NCI-H128 (cell line): ENCODE measurements around the gene CASQ2.

ENCODE experiments used
- DNase-seq: peaks from one replicate; lab custom pipeline; 2025; ENCODE audit not compliant: unreplicated experiment; lab: John Stamatoyannopoulos, UW

The CASQ2 gene

DNA sequence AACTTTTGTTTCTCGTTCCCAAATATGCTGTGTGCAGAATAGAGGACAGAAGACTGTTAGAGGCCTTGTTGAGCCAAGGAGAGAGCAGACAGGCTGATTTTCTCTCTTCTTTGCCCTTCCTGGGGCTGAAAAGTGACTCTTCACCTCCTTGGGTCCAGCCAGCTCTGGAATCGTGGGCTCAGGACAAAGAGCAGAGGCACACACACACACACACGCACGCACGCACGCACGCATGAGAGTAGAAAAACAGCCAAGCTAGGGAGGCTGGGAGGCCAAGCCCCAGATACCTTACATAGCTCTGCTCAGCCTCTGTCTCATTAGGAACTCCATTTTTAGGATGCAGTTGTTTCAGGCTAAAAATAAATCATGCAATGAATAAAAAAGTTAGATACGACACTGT, at the start of gene CASQ2:
Gene CASQ2 (minus strand): TSS at position 166 of the 400 bp plus-strand sequence. CDS start 173 bp downstream, outside the sequence.
- DNase-seq: no peak

DNA sequence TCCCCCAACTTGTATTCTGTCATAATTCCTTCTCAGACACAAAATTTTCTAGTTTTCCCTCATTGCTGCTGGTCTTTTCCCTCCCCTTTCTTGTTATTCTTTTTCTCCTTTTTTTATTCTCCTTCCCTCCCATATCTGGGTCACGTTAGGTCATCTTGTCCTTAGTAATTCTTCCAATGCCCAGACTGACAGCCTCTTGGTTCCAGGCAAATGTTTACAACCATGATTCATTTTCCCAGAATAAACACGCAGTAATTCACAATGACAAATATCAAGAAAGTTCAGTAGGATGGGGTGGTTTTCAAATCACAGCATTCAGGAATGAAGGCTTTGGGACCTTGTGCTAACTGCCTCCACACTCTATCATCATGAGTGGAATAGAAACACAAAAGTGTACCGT, 47.2 kb upstream of the CASQ2 start:
- DNase-seq: no peak

DNA sequence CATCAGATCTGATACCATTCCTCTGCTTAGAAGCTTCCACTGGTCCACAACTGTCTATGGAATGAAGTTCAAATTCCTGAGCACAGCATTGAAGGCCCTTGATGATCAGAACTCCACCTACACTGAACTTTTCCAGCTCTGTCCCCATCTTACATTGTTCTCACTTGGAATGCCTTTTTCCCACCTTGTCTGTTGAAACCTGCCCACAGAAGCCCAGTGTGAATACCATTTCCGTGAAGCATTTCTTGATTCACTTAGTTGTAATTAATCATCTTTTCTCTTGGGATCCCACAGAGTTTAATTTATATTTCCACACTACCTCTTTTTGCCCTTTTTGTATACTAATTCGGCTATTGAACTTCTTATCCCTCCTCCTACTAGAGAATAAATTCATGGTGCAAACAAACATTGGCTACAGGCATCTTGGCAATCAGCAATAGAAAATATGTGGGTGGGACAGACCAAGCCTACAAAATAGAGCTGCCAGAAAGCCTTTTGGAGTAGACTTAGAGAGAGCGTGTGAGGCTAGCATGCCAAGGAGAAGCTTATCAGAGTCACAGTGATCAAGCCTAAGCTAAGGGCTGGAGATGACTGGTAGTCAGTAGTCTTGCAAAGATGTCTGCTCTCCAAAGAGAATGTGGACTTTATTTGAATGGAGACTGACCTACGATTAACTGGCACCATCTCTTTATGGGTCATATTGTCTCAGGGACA, 46.3 kb upstream of the CASQ2 start:
- no peak for DNase-seq

DNA sequence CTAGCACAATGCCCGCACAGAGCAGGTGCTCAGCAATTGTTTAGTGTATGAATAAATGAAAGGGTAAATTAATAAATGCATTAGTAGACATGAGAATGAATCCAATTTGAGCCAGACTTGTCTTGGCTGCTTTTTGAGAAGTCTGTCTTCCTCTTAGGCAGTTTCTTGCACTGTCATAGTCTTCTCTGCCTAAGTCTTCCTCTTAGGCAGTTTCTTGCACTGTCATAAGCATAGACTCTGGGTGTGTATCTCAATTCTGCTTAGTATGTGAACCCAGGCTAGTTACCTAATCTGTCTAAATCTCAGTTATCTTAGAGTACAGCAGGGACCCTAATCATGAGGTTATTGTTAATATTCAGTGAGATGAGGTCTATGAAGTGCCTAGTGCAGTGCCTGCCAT, 45.2 kb upstream of the CASQ2 start:
- DNase-seq: no peak

DNA sequence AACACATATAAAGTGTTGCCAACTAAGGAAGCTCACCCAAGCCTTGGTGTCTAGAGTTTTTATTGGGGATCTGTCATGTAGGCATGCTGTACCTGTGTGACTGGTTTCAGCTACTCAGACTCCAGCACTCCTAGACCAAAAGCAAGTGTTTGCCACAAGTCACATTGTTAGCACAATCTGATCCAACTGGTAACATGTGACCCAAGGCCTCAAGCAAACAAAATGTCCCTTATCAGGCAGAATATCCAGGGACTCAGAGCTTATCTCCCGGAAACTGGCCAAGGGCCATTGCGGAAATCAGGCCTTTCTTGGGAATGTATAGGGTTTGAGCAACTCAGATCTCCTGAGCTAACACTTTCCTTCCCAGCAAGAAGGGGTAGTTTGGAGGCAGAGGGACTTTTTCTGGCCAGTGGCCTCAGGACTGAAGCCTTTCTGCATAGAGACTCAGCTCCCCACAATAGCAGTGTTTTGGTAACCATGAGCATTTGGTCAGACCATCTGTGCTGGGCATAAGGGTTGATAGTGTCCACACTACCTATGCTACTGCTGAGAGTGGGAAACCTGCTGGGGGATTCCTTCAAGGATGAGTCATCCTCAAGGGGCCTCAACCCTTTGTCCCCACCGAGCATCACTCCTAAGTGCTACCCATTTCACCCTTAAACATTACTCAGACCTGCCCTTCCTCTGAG, 42.8 kb upstream of the CASQ2 start:
- no peak for DNase-seq

DNA sequence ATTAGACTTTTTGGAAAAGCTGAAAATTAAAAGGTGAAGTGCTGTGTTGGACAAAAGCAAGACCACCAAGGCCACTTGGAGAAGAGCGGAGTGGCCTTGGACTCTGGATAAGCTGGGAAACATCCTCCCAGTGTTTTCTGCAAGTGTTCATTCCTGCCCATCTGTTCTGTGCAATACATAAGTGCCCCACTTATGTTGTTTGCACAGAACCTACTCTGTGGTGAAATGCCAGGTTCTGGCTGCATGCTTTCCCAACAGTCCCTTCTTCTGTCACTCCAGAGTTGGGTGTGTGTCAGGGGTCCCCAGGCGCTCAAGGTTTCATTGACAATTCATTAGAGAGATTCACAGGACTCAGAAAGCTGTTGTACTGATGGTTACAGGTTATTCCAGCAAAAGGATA, 42.1 kb upstream of the CASQ2 start:
- DNase-seq: no peak

DNA sequence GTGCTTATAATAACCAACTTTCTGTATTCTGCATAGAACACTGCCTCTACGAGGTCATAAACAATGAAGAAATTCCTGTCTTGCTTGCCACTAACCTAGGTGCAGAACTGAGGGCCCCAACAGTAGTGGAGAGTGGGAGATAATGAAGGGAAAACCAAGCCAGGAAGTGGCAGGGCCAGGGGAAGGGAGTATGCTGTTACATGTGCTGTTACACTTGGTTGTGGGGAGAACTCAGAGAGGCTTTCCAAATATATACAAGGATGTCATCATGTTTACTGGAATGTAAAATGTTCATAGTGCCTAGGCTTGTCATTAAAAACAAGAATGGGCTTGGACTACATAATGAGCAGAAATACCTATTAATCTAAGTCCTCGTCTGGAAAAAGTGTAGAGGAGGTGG, 41.3 kb upstream of the CASQ2 start:
- DNase-seq: no peak

DNA sequence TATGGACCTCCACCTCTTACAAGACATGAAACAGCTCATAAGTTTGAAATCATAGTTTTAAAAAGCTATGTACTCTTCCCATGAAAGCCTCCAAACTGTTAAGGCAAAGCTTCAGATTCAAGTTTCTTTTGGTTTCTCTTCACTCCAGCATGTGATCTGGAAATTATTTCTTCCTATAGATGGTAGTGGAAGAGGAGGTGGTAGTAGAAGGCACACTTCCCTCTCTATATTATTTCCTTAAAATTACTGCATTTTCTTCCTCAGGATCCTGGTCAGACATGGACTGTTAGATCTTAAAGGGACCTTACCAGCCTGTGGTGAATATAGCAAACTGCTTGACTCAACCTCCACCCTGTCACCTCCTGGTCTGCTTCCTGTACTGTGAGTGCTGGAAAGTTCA, 40.6 kb upstream of the CASQ2 start:
- DNase-seq: no peak

DNA sequence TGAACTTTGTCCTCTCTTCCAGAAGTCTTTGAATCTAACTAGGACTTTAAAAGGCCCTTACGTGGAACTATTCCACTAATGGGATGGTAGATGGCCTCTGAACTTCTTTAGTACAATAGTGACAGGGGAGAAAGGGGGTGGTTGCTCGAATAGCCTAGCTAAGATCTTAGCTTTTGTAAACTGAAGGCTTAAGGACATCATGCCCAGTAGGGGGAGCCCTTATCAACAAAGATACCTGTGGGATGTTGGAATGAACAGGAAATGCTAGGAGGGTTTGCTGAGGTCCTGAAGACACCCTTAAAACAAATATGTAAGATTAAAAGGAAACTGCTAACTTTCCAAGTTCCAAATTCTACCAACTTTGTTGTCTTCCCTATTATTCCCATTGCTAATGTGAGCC, 39.2 kb upstream of the CASQ2 start:
- DNase-seq: peak; percentile 25

DNA sequence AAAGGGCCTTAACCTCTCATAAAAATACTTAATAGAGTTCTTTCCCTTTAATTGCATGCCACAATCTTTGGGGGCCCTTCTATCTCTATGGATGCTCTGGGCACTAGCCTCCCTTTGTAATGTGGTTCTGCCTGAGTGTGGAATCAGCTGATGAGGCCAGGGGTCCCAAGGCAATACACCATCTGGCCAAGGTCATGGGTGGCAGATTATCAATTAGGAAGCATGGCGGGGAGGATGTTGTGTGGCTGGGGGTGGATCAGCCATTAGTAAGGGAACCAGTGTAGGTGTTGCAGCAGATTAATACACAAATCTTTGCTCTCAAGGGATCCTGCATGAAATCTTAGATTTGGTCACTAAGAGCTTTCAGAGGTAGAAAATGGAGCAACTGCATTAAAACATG, 37.1 kb upstream of the CASQ2 start:
- no peak for DNase-seq

DNA sequence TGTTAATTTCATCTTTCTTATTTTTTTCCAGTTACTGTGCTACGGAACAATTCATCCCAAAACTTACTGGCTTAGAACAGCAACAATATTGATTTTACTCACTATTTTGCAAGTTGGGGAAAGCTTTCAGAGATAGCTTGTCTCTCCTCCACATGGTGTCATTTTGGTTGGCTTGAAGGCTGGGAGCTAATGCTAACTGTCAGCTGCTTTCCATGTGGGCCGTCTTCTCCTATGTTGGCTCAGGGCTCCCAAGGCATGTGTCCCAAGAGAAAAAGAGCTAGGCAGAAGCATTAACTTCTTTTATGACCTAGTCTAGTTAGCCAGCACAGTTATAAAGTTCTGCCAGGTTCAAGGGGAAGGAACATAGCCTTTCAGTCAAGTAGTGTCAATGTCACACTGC, 33.9 kb upstream of the CASQ2 start:
- DNase-seq: no peak

DNA sequence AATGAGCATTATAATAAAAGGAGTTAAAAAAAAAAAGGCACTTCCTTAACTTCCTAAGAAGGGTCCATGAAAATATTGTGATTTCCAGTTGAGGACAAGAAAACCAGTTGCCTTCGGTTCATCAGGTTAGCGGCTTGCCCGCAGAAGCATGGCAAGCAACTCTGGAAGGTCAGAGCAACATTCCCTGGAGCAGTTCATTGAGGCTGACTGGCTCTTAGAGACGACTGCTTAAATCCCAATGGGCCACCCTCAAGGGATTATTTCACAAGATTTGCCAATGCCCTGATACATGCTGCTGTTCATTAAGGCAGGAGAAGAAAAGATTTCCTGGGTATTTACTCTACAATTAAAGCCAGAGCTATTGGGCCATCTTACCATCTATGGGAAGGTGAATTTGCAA, 29.0 kb upstream of the CASQ2 start:
- DNase-seq: no peak

DNA sequence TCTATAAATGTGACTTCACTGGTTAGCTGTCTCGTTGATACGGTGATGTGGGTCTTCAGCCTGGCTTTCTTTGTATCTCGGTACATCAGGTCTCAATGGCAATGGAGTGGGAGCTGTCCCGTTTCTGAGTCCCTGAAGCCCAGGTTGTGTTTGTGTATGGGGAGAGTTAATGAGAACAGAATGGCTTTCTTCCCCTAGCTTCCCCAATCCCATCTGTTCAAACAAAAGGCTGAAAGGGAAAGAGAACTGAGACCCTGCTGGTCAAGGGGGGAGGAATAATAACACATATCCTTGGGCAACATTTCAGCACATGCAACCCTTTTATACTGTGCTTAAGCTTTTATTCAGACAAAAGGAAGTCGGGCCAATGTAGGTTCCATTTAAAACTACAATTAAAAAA, 28.4 kb upstream of the CASQ2 start:
- no peak for DNase-seq

DNA sequence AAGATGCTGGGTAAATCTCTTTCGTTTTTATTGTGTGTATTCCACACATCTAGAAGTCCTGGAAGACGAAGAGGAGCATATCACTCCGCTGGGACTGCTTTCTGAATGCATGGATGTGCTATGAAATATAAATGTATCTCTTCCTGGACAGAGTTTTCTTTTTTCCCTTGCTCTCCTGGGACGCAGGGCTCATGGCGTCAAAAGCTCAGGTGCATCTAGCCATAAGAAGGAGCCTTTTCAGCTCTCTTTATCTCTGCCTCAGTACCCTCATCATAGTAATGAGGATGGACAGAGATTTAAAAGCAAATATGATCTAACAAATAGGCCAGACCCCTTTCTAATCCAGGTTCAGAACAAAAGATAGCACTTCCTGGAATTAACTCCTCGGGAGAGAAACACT, 27.5 kb upstream of the CASQ2 start:
- DNase-seq: no peak

DNA sequence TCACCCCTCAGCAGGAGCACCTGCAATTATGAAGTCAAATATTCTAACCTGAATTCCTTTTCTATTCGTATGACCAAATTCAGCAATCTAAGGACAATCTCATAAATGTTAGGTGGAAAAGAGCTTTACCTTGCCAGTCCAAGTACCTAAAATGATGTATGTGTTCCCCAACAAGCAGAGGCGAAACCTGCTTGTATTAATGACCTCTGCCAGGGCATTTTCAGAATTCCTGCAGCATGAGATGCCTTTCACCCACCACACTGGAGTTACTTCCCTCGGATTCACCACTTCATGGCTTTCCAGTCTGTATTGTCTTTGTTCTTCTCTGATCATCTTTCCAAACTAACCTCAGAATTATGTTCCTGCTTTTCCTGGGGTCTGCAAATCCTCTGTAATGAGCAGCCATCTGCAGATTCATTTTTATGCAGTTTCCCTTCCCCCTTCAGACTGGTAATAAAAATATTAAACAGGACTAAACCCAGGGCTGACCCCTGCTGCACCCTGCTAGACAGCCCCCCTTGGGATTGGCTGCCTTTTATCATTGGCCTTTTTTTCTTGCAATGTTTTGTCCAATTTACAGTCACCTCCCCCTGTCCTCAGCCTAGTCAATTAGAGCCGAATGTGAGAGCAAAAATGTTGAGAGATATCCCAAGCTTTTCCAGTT, 26.6 kb upstream of the CASQ2 start:
- DNase-seq: no peak

DNA sequence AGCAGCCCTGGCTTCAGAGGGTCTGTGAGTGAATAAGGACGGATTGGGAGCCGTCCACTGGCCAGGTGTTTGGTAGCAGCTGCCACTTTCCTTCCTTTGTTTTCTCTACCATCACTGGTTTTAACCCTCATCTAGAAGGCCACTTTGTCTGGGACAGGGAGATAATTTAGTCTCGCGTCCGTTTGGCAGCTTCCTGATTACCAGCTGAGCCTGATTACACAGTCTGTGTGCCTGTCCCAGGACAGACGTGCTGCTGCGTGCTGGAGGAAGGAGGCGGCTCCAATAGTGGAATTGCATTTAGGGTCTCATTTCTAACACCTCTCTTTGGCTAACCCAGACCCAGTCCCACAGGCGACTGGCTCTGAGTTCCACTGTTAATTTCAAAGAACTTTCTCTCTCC, 24.6 kb upstream of the CASQ2 start:
- DNase-seq: no peak

DNA sequence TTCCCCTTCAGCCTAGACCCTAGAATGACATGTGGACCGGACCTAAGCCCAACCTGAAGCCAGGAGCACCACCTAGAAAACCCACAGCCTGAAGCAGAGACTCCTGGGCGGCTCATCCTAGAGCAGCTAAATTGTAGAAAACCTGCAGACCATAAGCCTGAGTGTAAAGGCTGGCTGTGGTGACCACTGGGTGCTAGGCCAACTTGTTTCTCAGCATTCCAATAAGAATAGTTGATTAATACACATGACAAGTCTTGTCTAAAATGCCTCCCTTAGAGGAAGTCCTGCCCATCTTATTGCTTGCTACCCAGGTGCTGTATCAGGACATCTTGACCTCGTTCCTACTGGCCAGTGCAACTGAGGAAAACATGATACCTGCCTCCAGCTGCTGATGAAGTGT, 23.3 kb upstream of the CASQ2 start:
- DNase-seq: no peak

DNA sequence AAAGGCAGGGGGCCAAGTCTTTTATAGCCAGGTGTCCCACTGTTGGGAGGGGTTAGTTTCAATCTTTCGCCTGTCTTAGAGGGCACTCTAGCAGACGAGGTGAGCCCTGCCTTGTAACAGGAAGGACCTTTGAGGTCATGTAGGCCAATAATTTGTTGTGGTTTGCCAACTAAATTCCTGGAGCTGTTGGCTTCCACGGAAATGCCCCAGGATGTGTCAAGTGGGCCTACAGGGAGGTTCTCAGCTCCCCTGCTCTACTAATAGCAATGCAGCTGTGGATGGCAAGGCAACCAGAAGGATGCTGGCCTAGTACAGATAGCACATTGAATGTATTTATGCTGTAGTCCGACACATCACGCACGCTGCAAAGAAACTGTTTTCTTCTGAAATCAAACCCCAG, 22.3 kb upstream of the CASQ2 start:
- no peak for DNase-seq

DNA sequence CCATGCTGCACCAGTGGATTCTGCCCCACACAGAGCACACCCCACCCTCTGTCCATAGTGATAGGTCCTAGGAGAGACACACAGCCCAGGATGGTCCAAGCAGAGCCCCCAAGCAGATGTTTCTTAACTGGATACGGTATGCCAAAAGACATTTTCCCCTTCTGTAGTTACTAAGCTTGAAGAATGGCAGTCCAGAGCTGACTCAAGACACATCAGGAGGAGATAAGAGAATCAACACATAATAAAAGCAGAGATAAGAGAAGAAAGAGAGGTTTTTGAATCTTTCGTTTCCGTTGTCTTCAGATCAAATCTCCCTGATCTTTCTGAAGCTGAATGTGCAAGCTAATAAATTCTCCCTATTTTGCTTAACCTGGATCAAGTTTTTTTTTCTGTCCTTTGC, 21.8 kb upstream of the CASQ2 start:
- no peak for DNase-seq

DNA sequence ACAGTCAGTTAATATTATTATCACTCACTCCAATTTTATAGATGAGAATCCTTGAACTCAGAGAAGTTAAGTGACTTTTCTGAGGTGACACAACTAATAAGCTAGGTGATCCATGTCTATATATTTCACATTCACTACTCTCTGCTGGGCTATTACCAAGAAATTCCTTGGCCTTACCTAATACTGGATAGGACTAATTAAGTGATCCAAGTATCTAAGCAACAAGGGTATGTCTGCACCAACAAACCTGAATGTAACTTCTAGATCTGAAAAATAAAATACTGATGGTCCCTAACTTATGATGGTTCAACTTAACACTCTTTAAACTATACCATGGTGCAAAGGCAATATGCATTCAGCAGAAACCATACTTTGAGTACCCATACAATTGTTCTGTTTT, 14.8 kb upstream of the CASQ2 start:
- no peak for DNase-seq

DNA sequence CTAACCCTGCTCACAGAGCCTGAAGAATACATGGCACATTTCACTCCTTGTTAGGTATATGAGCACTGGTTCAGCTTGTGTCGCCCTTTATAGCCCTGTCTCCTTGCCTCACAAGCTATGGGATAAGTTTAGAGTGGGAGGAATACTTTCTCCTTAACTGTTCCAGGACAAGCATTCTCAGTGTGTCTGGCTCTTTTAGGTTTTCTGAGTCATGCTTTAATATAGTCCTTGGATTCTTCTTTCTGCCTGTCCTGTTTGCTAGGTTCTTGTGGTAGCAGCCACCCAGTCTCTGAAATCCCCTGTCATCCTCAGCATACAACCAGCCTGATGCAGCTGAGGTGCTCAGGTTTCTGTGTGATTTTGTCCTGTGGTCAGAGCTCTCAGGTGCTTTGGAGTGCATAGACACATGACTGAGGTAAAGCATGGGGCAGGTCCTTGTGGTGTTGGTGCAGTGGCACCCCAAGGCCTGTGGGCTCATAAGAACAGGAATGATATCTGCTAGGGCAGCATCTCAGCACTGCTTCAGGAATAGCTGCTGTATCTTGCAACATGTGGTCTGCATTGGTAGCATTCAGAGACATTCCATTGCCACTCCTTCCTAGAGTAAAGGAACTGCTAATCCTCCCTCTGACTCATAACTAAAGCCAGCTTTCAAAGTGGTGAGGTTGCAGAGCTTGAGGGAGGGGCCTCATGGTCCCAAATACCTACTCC, 14.2 kb upstream of the CASQ2 start:
- DNase-seq: no peak

DNA sequence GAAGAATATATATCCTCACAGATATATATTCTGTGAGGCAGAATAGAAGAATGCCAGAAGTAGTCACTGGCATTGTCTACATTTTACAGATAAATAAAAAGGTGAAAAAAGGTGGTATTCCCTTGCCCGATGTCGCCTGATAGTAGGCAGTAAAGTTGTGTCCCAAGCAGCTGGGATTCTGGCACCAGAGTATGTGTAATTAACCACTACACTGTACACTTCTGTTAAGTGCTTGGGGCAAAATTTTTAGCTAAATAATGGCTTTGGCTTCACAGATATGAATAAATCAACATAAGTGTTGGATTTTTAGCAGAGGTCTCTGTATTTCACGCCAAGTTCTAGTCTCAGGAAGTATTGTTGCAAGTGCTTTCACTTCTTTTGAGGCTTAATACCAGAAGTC, 13.3 kb upstream of the CASQ2 start:
- DNase-seq: no peak
